NCI-H226 (cell line): ENCODE measurements around the gene NXNL1.

Source experiments
- DNase-seq: peaks from one replicate; pipeline ENCODE4 v3.0.0-alpha.2; 2015

The NXNL1 gene

GRCh38 chr19:17454576-17455071 lies 6.1 kb downstream of the NXNL1 start:
- DNase-seq: no peak

DNA sequence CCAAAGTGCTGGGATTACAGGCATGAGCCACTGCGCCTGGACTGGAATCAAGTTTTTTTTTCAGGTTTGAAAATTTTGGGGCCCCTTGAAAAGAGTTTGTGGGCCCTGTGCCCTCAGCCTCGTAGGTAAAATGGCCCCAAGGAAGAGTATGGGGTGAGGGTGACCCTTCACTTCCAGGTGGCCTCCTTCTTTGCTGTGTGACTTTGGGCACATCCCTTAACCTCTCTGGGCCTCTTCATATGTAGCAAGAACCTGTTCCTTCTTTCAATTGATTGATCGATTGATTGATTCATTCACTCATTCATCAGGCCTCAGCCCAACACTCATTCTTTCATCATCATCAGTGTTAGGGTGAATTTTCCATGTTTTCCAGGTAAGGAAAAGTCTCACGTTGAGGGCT lies 8.9 kb downstream of the NXNL1 start:
- no peak for DNase-seq

- DNase-seq: peak; percentile 50
Measured at GRCh38 chr19:17450264-17451075, 10.3 kb downstream of the NXNL1 start.

DNA sequence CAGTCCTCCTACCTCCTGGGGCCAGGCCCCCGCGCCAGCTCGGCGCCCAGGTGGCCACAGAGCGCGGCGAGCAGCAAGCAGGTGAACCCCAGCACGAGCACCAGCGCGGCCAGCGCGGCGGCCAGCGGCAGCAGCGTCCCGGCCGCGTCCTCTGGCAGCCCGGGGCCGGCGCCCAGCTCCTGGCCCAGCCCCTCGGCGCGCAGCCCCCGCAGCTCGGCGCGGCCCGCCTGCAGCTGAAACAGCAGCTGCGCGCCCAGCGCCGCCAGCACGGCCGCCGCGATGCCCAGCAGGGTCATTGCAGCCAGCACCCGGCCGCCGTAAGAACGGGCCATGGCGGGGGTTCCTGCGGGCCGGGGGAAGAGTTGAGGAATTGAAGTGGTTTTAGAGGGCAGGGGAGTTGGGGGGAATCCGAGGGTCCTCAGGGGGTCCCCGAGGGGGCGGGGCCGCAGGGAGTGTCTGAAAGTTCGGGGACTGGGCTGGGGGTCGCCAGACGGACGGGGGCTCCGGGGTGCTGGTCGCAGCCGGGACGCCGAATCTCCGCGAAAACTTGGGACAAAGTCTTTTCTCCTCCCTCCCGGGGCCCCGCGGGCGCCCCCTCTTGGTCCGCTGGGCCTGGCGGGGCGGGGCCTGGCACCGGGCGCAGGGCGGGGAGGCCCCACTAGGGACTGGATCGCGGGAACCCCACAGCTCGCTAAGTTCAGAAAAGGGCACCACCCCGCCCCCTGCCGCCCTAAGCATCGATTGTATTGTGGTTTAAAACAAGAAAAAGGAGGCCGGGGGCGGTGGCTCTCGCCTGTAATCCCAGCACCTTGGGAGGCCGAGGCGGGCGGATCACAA lies 12.4 kb downstream of the NXNL1 start, which contains the start of gene TMEM221:
TSS of gene TMEM221 (minus strand) at position 538 of the 837 bp plus-strand sequence. CDS start at position 332, 206 bp downstream.
- DNase-seq: peak; percentile 34

DNA sequence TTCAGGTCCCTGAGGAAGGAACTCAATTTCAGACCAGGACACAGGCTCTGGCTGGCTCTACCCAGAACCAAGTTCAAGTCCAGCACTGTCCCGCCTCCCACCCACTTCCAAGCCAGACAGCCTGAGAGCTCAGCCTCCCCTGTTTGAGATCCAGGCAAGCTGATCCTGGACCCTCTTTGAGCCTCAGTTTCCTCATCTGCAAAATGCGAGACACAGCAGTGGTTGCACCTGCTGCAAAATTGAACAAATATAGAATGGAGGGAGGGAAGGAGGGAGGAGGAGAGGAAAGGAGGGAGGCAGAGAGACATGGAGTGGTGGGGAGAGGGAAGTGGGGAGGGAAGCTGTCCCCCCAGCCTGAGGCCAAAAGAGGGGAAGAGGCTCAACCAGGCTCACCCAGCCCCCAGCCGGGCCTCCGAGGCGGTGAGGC lies 13.0 kb downstream of the NXNL1 start:
- no peak for DNase-seq

- no peak for DNase-seq
Measured at GRCh38 chr19:17445526-17446165, 15.1 kb downstream of the NXNL1 start.

- no peak for DNase-seq
Measured at GRCh38 chr19:17441241-17442021, 19.3 kb downstream of the NXNL1 start.

DNA sequence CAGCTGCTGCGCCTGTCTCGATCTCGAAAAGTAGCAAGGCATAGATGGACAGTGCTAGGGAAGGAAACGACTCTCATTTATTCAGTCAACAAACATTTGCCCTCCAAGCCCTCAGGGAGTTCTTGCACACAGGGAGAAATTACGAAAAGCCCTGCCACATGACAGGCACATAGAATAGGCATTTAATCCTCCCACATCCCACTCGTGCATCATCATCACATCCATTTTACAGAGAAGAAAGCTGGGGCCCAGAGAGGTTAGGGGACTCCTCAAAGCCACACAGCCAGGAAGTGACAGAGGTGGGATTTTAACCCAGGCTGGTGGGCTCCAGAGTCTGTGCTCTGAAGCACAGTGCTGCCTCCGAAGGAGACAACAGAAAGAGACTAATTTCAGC lies 23.9 kb downstream of the NXNL1 start:
- no peak for DNase-seq

DNA sequence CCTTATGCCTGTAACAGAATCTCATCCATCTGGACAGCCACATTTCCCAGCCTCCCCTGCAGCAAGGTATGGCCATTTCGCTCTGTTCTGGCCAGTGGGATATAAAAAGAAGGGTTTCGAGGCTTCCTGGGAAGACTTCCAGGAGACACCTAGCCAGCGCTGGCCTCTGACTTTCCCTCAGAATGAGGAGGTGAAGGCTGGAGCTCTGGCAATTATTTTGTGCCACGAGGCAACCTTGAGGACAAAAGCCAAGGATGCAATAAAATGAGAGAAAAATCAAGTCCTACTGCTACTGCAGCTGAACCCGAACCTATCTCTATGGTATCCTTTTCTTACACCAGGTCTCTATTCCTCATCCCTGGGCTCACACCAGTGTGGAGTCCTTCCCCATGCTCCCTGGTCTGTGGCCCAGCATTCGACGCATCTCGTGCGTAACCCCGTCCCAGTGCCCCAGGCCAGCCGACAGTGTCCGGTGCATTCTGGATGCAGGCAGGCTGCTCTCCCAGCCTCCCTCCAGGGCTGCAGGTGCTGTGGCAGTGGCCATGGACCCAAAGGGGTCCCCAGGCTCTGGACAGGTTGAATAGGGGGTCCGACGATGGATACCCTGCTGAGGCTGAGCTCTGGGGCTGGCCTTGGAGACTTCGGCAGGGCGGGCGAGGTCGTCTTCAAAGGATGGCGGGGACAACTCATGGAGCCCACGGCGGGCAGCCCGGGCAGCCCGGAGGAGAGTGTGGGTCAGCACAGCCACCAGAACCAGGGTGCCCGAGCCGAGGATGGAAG lies 24.4 kb downstream of the NXNL1 start:
- no peak for DNase-seq

GRCh38 chr19:17435218-17435617 lies 25.5 kb downstream of the NXNL1 start:
- DNase-seq: no peak

DNA sequence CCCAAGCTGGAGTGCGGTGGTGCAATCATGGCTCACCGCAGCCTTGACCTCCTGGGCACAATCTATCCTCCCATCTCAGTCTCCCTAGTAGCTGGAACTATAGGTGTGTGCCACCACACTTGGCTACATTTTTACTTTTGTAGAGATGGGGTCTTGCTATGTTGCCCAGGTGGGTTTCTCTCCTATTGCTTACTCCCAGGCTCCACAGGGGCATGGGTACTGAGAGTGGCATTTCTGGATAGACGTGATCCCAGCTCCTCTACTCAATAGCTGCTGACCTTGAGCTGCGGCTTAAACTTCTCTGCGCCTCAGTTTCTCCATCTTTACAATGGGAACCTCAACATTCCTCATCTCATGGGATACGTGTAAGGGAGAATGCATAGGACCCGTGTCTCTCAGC lies 29.3 kb downstream of the NXNL1 start:
- no peak for DNase-seq

- DNase-seq: no peak
Measured at GRCh38 chr19:17429641-17430113, 31.0 kb downstream of the NXNL1 start.

DNA sequence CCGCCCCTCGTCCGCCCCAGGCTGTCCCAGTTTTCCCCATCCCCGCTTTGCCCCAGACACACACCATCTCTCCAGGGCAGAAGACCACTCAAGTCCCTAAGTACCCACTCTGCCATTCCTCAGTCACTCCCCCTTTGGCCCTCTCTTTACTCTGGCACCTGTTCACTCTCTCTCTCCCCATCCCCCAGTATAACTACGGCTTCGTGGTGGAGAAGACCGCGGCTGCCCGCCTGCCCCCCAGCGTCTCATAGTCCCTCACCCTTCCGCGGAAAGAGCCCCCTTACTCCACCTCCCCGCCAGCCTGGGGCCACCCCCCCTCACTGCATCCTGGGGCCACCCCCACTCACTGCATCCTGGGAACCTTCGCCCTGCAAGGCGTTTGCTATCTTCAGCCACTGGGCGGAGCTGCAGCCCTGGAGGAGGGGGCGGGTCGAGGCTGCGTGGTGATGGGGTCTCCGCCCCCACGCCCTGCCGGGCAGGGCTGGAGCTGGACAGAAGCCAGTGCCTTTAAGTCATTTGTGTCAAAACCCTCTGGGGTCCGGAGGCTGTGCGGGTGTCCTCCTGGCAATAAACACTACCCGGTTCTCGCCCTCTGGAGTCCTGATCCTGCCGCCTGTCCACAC lies 35.9 kb downstream of the NXNL1 start:
- peak; percentile 54 for DNase-seq

DNA sequence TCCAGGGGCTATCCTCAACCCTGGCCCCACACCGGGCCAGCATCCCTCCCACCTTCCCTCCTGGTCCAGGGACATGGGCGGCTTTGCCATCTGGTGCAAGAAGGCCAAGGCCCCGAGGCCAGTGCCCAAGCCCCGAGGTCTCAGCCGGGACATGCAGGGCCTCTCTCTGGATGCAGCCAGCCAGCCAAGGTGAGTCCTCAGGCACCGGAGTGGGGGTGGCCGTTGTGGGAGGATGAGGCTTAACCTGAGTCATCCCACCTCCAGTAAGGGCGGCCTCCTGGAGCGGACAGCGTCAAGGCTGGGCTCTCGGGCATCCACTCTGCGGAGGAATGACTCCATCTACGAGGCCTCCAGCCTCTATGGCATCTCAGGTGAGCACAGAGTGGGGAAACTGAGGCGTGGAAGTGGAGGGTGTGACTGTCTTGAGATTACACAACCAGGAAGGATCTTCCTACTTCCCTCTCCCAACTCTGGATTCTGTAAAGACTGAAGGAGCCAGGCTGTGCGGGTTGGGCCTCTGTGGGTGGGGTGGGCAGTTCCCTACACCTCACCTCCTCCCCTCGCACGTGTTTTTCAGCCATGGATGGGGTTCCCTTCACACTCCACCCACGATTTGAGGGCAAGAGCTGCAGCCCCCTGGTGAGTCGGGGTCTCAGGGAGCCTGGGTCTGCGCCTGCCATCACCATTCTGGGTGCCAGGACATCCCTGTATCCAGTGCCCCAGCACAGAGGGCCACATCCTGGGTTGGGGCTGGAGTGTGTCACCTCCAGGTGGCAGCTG lies 37.1 kb downstream of the NXNL1 start:
- no peak for DNase-seq

GRCh38 chr19:17421942-17422341 lies 38.8 kb downstream of the NXNL1 start:
- DNase-seq: no peak

- DNase-seq: no peak
Measured at GRCh38 chr19:17420475-17420924, 40.2 kb downstream of the NXNL1 start.

DNA sequence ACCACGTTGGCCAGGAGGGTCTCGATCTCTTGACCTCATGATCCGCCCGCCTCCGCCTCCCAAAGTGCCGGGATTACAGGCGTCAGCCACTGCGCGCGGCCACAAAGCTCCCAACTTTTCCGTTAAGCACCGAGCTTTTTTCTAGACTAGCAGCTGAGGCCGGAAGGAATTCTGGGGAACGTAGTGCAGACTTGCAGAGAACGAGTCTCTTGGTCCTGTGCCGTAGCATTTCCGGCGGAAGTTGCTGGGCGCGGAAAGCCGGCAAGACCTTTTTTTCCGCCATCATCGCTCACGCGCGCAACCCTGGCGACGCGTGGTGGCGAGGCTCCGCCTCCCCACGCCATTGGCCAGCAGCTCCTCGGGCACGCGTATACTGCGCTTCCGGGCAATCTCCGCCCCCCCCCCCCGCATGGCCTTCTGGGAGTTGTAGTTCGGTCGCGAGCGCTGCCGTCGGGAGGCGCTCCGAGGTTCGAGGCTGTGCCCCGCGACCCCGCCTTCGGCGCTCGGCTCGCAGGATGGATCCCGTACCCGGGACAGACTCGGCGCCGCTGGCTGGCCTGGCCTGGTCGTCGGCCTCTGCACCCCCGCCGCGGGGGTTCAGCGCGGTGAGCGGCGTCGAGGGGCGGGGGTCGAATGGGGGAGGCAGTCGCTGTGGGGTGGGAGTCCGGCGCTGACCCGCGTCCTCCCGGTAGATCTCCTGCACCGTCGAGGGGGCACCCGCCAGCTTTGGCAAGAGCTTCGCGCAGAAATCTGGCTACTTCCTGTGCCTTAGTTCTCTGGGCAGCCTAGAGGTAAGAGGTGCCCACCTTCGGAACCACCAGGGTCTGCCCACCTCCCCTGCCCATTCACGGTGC lies 40.9 kb downstream of the NXNL1 start, which contains the start of gene MVB12A:
TSS of gene MVB12A (plus strand) at position 427 of the 854 bp plus-strand sequence. CDS start at position 516, 89 bp downstream.
- peak; percentile 98 for DNase-seq

DNA sequence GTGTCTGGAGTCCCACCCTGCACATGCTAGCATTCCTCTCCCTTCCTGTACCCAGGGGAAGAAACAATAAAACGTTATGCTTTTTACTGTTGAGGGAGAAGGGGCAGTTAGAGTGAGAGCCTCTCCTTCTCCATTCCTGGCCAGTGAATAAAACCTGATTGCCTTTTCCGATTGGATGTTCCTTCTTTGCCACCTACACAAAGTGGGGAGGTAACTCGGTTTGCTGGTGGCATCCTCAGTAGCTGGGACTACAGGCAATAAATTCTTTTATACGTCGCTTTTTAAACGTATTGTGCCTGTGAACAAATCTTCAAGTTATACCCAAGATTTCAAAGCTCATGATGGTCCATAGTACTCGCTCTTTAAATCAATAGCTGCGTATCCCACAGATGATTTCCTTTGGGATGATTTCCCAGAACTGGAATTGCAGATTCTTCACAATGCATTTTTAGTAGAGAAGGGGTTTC lies 41.5 kb downstream of the NXNL1 start:
- no peak for DNase-seq

- no peak for DNase-seq
Measured at GRCh38 chr19:17418710-17419109, 42.0 kb downstream of the NXNL1 start.
